ENCODE results near the gene CYRIA. TPM values are rescaled to one million over a fixed set of nuclear protein-coding genes. Genes with fewer than 3 reads are reported as not detected.

CYRIA gene
- polyA plus RNA-seq, 1 of the 3 experiments (the other 2 are of a cell fraction) = 0.13 TPM

- Histone ChIP-seq H3F3A (replicated peaks; ENCODE audit: insufficient read depth) (no peaks in the 10 kb centered on the region), H3K9me2 (no peaks in the 10 kb centered on the region), H4K20me1 (ENCODE audit: insufficient read depth) (no peaks in the 10 kb centered on the region), H3K9ac (no peak overlapping the region), H3K4me3 (ENCODE audit: low read depth in 2 of 2, low read length in 1 of 2) (no peak overlapping the region), H3K4me1 (ENCODE audit: control insufficient read depth in 1 of 2, insufficient read depth in 2 of 2, low read depth in 1 of 2, low read length in 1 of 2) (peaks cover 4 to 9% of the 10 kb centered on the region in 2 experiments; a peak in 2 of 4 replicates), H3K4me2 (no peak overlapping the region), H3K27me3 (ENCODE audit: insufficient read depth) (no peaks in the 10 kb centered on the region), H2AFZ (ENCODE audit: low read depth) (no peak overlapping the region), H3K9me3 (no peaks in the 10 kb centered on the region), H3K27ac (ENCODE audit: low read depth in 2 of 2, low read length in 1 of 2) (no peak overlapping the region), H3K36me3 (replicated peaks in 1 of 2; ENCODE audit: control insufficient read depth in 1 of 2, insufficient read depth in 2 of 2, low read length in 1 of 2) (no peaks in the 10 kb centered on the region), H3K79me2 (ENCODE audit: insufficient read depth) (no peaks in the 10 kb centered on the region)
- ChIA-PET CTCF (interaction anchor here (0.6 to 17.2 kb wide), 8 partner anchors 10 to 1093 kb away, joined by 3 to 298 read pairs (median 10); no protein-coding TSS in a partner anchor), POLR2A (no interaction called here)
- TF ChIP-seq POLR2AphosphoS5 (IDR thresholded peaks at IDR 0.05; ENCODE audit: low read depth, low read length) = no peak
- no peak for TF ChIP-seq GATA2 (CRISPR knock-in tag; IDR thresholded peaks at IDR 0.05)
- no peak for TF ChIP-seq NFIC (IDR thresholded peaks at IDR 0.05; ENCODE audit: borderline replicate concordance)
- no peak for TF ChIP-seq TAF1 (IDR thresholded peaks at IDR 0.05; ENCODE audit: borderline replicate concordance, low read depth, low read length)
- TF ChIP-seq FOXM1 (IDR thresholded peaks at IDR 0.05; ENCODE audit: low read depth) = no peak
- TF ChIP-seq IRF3 (IDR thresholded peaks at IDR 0.05; ENCODE audit: low read depth, low read length) = no peak
- no peak for DNase-seq
- WGBS (ENCODE audit: low lambda C conversion rate) = 40% methylated on average over 5 of the region's 5 CpGs
These were observed 36.6 kb downstream of the CYRIA start for GRCh38 chr2:16629044-16629443.

GRCh38 chr2:16628314-16628713, 37.3 kb downstream of the CYRIA start:
- Histone ChIP-seq H3K27me3 (ENCODE audit: insufficient read depth) (no peaks in the 10 kb centered on the region), H3F3A (replicated peaks; ENCODE audit: insufficient read depth) (no peaks in the 10 kb centered on the region), H3K79me2 (ENCODE audit: insufficient read depth) (no peaks in the 10 kb centered on the region), H3K9ac (no peak overlapping the region), H3K9me2 (no peaks in the 10 kb centered on the region), H3K36me3 (replicated peaks in 1 of 2; ENCODE audit: control insufficient read depth in 1 of 2, insufficient read depth in 2 of 2, low read length in 1 of 2) (no peaks in the 10 kb centered on the region), H3K9me3 (no peaks in the 10 kb centered on the region), H3K4me2 (no peak overlapping the region), H3K4me3 (ENCODE audit: low read depth in 2 of 2, low read length in 1 of 2) (no peak overlapping the region), H2AFZ (ENCODE audit: low read depth) (no peak overlapping the region), H4K20me1 (ENCODE audit: insufficient read depth) (no peaks in the 10 kb centered on the region), H3K27ac (ENCODE audit: low read depth in 2 of 2, low read length in 1 of 2) (no peak overlapping the region), H3K4me1 (ENCODE audit: control insufficient read depth in 1 of 2, insufficient read depth in 2 of 2, low read depth in 1 of 2, low read length in 1 of 2) (peaks cover 4 to 9% of the 10 kb centered on the region in 2 experiments; a peak in 2 of 4 replicates)
- ChIA-PET CTCF (interaction anchor here (0.6 to 17.2 kb wide), 9 partner anchors 10 to 1081 kb away, joined by 3 to 298 read pairs (median 5); partner anchors contain the start of gene MYCN), POLR2A (no interaction called here)
- 45% methylated on average over 6 of the region's 6 CpGs for WGBS (ENCODE audit: low lambda C conversion rate)
- no peak for DNase-seq
- TF ChIP-seq RAD21 (IDR thresholded peaks at IDR 0.05; ENCODE audit: low read length) = no peak
- TF ChIP-seq RFX5 (IDR thresholded peaks at IDR 0.05; ENCODE audit: low read length) = no peak
- TF ChIP-seq TEAD4 (IDR thresholded peaks at IDR 0.05; ENCODE audit: borderline replicate concordance, insufficient read depth) = no peak
- no peak for TF ChIP-seq USF1 (IDR thresholded peaks at IDR 0.05; ENCODE audit: borderline replicate concordance, low read depth)
- TF ChIP-seq EP300 (IDR thresholded peaks at IDR 0.05; ENCODE audit: borderline replicate concordance in 1 of 2, low read depth in 1 of 2, low read length in 1 of 2) = no peak
- TF ChIP-seq USF2 (IDR thresholded peaks at IDR 0.05; ENCODE audit: borderline replicate concordance, low read depth, low read length) = no peak
- TF ChIP-seq CHD2 (IDR thresholded peaks at IDR 0.05; ENCODE audit: low read length, partially characterized antibody) = no peak
- no peak for TF ChIP-seq RXRA (IDR thresholded peaks at IDR 0.05; ENCODE audit: borderline replicate concordance, low read depth)
- TF ChIP-seq MAX (IDR thresholded peaks at IDR 0.05; ENCODE audit: low read depth) = no peak
- no peak for TF ChIP-seq ZBTB33 (IDR thresholded peaks at IDR 0.05; ENCODE audit: borderline replicate concordance, low read depth)
- TF ChIP-seq REST (IDR thresholded peaks at IDR 0.05; ENCODE audit: low read depth, low read length) = no peak
- no peak for TF ChIP-seq SMC3 (IDR thresholded peaks at IDR 0.05; ENCODE audit: low read depth, low read length)
- TF ChIP-seq MXI1 (IDR thresholded peaks at IDR 0.05; ENCODE audit: low read depth, low read length) = no peak
- no peak for TF ChIP-seq FOXM1 (IDR thresholded peaks at IDR 0.05; ENCODE audit: low read depth)
